GM19324 (cell line): Measurements from ENCODE around the gene ARL6IP1.
"Not testable (repeated sequence)": the region's sequence is repeated elsewhere in the genome, so short reads cannot be mapped to it uniquely, and the experiment has no call there.

ENCODE experiments used
- ATAC-seq: cut with Tn5 transposase; IDR thresholded peaks from one replicate; pipeline ENCODE4 v1.9.1; 2021; ENCODE audit warnings: mild to moderate bottlenecking, moderate library complexity; ENCODE audit not compliant: unreplicated experiment, low FRiP score

The ARL6IP1 gene

GRCh38 chr16:18767217-18767616 is 34.1 kb downstream of the ARL6IP1 start:
- ATAC-seq = peak; percentile 76

GRCh38 chr16:18762713-18763112 is 38.6 kb downstream of the ARL6IP1 start:
- ATAC-seq = not testable (repeated sequence)

GRCh38 chr16:18759598-18760520 is 41.5 kb downstream of the ARL6IP1 start:
- ATAC-seq = peak; percentile 55

- not testable (repeated sequence) for ATAC-seq
These were observed 43.2 kb downstream of the ARL6IP1 start for GRCh38 chr16:18757960-18758660.

GRCh38 chr16:18756639-18757038 is 44.7 kb downstream of the ARL6IP1 start:
- not testable (repeated sequence) for ATAC-seq

- ATAC-seq = not testable (repeated sequence)
These were observed 58.5 kb downstream of the ARL6IP1 start for GRCh38 chr16:18742870-18743269.
